ENCODE results near the gene ABCD3.

ABCD3 gene

GRCh38 chr1:94394247-94394646 is 23.9 kb upstream of the ABCD3 start:
- Histone ChIP-seq H3K79me2 (ENCODE audit: low read length) (no peaks in the 10 kb centered on the region), H3K9ac (ENCODE audit: low read length) (no peak overlapping the region), H3K27me3 (replicated peaks; ENCODE audit: insufficient read depth, low read length) (no peaks in the 10 kb centered on the region), H3K9me3 (replicated peaks; ENCODE audit: insufficient read depth, low read length) (no peaks in the 10 kb centered on the region), H3K4me2 (ENCODE audit: low read depth, low read length) (no peak overlapping the region), H2AFZ (ENCODE audit: low read length) (no peak overlapping the region), H3K36me3 (replicated peaks; ENCODE audit: insufficient read depth, low read length) (no peaks in the 10 kb centered on the region), H3K4me3 (ENCODE audit: low read length) (no peak overlapping the region), H4K20me1 (ENCODE audit: insufficient read depth, low read length) (no peaks in the 10 kb centered on the region), H3F3A (ENCODE audit: insufficient read depth, low read length) (no peaks in the 10 kb centered on the region), H3K9me2 (replicated peaks; ENCODE audit: insufficient read depth, low read length) (no peaks in the 10 kb centered on the region), H3K27ac (ENCODE audit: low read length) (no peak overlapping the region), H3K4me1 (ENCODE audit: low read length) (no peaks in the 10 kb centered on the region)
- TF ChIP-seq EZH2phosphoT487 (IDR thresholded peaks at IDR 0.05; ENCODE audit: low read length) (no peak), CTCF (IDR thresholded peaks at IDR 0.05; ENCODE audit: low read length) (no peak), EZH2 (optimal IDR thresholded peaks at IDR 0.05; ENCODE audit: low read depth, low read length) (no peak)
- no peak for DNase-seq

GRCh38 chr1:94395231-94395630 is 23.0 kb upstream of the ABCD3 start:
- no peak overlapping the region for H3K9ac ChIP-seq (ENCODE audit: low read length)
- no peaks in the 10 kb centered on the region for H3F3A ChIP-seq (ENCODE audit: insufficient read depth, low read length)
- no peaks in the 10 kb centered on the region for H3K27me3 ChIP-seq (replicated peaks; ENCODE audit: insufficient read depth, low read length)
- H2AFZ ChIP-seq (ENCODE audit: low read length), result no peak overlapping the region
- no peak for DNase-seq
- no peaks in the 10 kb centered on the region for H3K79me2 ChIP-seq (ENCODE audit: low read length)
- TF ChIP-seq CTCF (IDR thresholded peaks at IDR 0.05; ENCODE audit: low read length), result no peak
- no peak for TF ChIP-seq EZH2phosphoT487 (IDR thresholded peaks at IDR 0.05; ENCODE audit: low read length)
- no peak for TF ChIP-seq EZH2 (optimal IDR thresholded peaks at IDR 0.05; ENCODE audit: low read depth, low read length)
- no peaks in the 10 kb centered on the region for H4K20me1 ChIP-seq (ENCODE audit: insufficient read depth, low read length)
- no peak overlapping the region for H3K4me3 ChIP-seq (ENCODE audit: low read length)
- no peaks in the 10 kb centered on the region for H3K4me1 ChIP-seq (ENCODE audit: low read length)
- H3K27ac ChIP-seq (ENCODE audit: low read length), result no peak overlapping the region
- H3K4me2 ChIP-seq (ENCODE audit: low read depth, low read length), result no peak overlapping the region
- H3K9me3 ChIP-seq (replicated peaks; ENCODE audit: insufficient read depth, low read length), result no peaks in the 10 kb centered on the region
- H3K36me3 ChIP-seq (replicated peaks; ENCODE audit: insufficient read depth, low read length), result no peaks in the 10 kb centered on the region
- H3K9me2 ChIP-seq (replicated peaks; ENCODE audit: insufficient read depth, low read length), result no peaks in the 10 kb centered on the region

- no peaks in the 10 kb centered on the region for H3K27me3 ChIP-seq (replicated peaks; ENCODE audit: insufficient read depth, low read length)
- no peak overlapping the region for H2AFZ ChIP-seq (ENCODE audit: low read length)
- TF ChIP-seq CTCF (IDR thresholded peaks at IDR 0.05; ENCODE audit: low read length), result no peak
- no peak for TF ChIP-seq EZH2phosphoT487 (IDR thresholded peaks at IDR 0.05; ENCODE audit: low read length)
- no peak for TF ChIP-seq EZH2 (optimal IDR thresholded peaks at IDR 0.05; ENCODE audit: low read depth, low read length)
- no peaks in the 10 kb centered on the region for H3K4me1 ChIP-seq (ENCODE audit: low read length)
- no peaks in the 10 kb centered on the region for H3K36me3 ChIP-seq (replicated peaks; ENCODE audit: insufficient read depth, low read length)
- H3K9ac ChIP-seq (ENCODE audit: low read length), result no peak overlapping the region
- no peaks in the 10 kb centered on the region for H3K9me3 ChIP-seq (replicated peaks; ENCODE audit: insufficient read depth, low read length)
- no peak overlapping the region for H3K4me3 ChIP-seq (ENCODE audit: low read length)
- H3F3A ChIP-seq (ENCODE audit: insufficient read depth, low read length), result no peaks in the 10 kb centered on the region
- H3K9me2 ChIP-seq (replicated peaks; ENCODE audit: insufficient read depth, low read length), result no peaks in the 10 kb centered on the region
- H3K27ac ChIP-seq (ENCODE audit: low read length), result no peak overlapping the region
- H4K20me1 ChIP-seq (ENCODE audit: insufficient read depth, low read length), result no peaks in the 10 kb centered on the region
- H3K79me2 ChIP-seq (ENCODE audit: low read length), result no peaks in the 10 kb centered on the region
- no peak for DNase-seq
- H3K4me2 ChIP-seq (ENCODE audit: low read depth, low read length), result no peak overlapping the region
Measured at GRCh38 chr1:94395748-94396309, 22.4 kb upstream of the ABCD3 start.

Data from MM.1S (cell line).